ENCODE measurements around the gene TMEM217. TPM values are rescaled to one million over a fixed set of nuclear protein-coding genes. Genes with fewer than 3 reads are reported as not detected.

TMEM217 gene
- total RNA-seq, 2 donors from 2014 or later = 2.5 to 3.5 TPM

- Mint-ChIP-seq H3K27ac (peak overlapping the region; percentile 99), H3K36me3 (ENCODE audit: low read depth) (peaks cover 61% of the 10 kb centered on the region), H3K9me3 (no peaks in the 10 kb centered on the region), H3K4me1 (peaks cover 34% of the 10 kb centered on the region), H3K4me3 (peak overlapping the region; percentile 98), H3K27me3 (no peaks in the 10 kb centered on the region)
- no peak for ATAC-seq (replicated peaks)
Observed at GRCh38 chr6:37170273-37171200, 87.4 kb downstream of the TMEM217 start.

- Mint-ChIP-seq H3K27ac (peak within 1 kb of the TSS; percentile 99), H3K4me3 (peak within 1 kb of the TSS; percentile 98), H3K27me3 (no peaks in the 10 kb centered on the region), H3K9me3 (no peaks in the 10 kb centered on the region), H3K36me3 (ENCODE audit: low read depth) (peaks cover 53% of the 10 kb centered on the region), H3K4me1 (peaks cover 26% of the 10 kb centered on the region)
- ATAC-seq (replicated peaks) = peak; percentile 78
Observed at GRCh38 chr6:37169496-37170272, 88.3 kb downstream of the TMEM217 start, which contains the start of gene PIM1. PIM1 (plus strand) TSS chr6:37170152; CDS start chr6:37170576, 424 bp downstream.

GRCh38 chr6:37168811-37169495 is 89.0 kb downstream of the TMEM217 start:
- peak overlapping the region; percentile 95 for H3K4me3 Mint-ChIP-seq
- no peaks in the 10 kb centered on the region for H3K9me3 Mint-ChIP-seq
- ATAC-seq (replicated peaks) = no peak
- H3K27ac Mint-ChIP-seq = peak overlapping the region; percentile 96
- H3K4me1 Mint-ChIP-seq = peaks cover 21% of the 10 kb centered on the region
- H3K27me3 Mint-ChIP-seq = no peaks in the 10 kb centered on the region
- peaks cover 46% of the 10 kb centered on the region for H3K36me3 Mint-ChIP-seq (ENCODE audit: low read depth)

GRCh38 chr6:37168163-37168758 is 89.7 kb downstream of the TMEM217 start:
- peak overlapping the region; percentile 96 for H3K27ac Mint-ChIP-seq

GRCh38 chr6:37162740-37163139 is 95.2 kb downstream of the TMEM217 start:
- Mint-ChIP-seq H3K27me3 (no peaks in the 10 kb centered on the region), H3K27ac (peak overlapping the region; percentile 1), H3K9me3 (no peaks in the 10 kb centered on the region), H3K4me3 (no peak overlapping the region), H3K36me3 (ENCODE audit: low read depth) (no peaks in the 10 kb centered on the region), H3K4me1 (no peaks in the 10 kb centered on the region)
- no peak for ATAC-seq (replicated peaks)

More at GRCh38 chr6:37168163-37168758, 89.7 kb downstream of the TMEM217 start:
- Mint-ChIP-seq H3K27me3 (no peaks in the 10 kb centered on the region), H3K9me3 (no peaks in the 10 kb centered on the region), H3K4me3 (peak overlapping the region; percentile 95), H3K36me3 (ENCODE audit: low read depth) (peaks cover 39% of the 10 kb centered on the region), H3K4me1 (peaks cover 14% of the 10 kb centered on the region)
- no peak for ATAC-seq (replicated peaks)

Other genes with a start within 250 kb of the TMEM217 start
- gene PIM1, start 88.0 kb downstream of the TMEM217 start, total RNA-seq = 100 to 1,000 TPM; 246 to 403 TPM
- gene TBC1D22B, start 372 bp downstream of the TMEM217 start, total RNA-seq = 10 to 100 TPM; 11.4 to 12.2 TPM
- 10 to 100 TPM; 23.0 to 30.3 TPM for gene RNF8, start 95.8 kb upstream of the TMEM217 start, total RNA-seq
- gene CMTR1, start 175.1 kb upstream of the TMEM217 start, total RNA-seq = 10 to 100 TPM; 37.8 to 51.8 TPM
- gene CCDC167, start 241.7 kb upstream of the TMEM217 start, total RNA-seq = 10 to 100 TPM; 39.2 to 78.5 TPM

Measured in activated T-helper 17 cell treated with anti-CD3 and anti-CD28 coated beads, Interleukin-2, amount 50 U/mL, for 72 hours (primary cell).